Measurements from ENCODE around the gene DYNLL1.
"Not testable (repeated sequence)": the region's sequence is repeated elsewhere in the genome, so short reads cannot be mapped to it uniquely, and the experiment has no call there.

GRCh38 chr12:120446844-120447178 lies 49.1 kb upstream of the DYNLL1 start:
- TF ChIP-seq CTCF (IDR thresholded peaks at IDR 0.05; ENCODE audit: borderline replicate concordance, extremely low read depth, low read length, poor library complexity, severe bottlenecking); EZH2 (IDR thresholded peaks at IDR 0.05; ENCODE audit: borderline replicate concordance, low read depth, low read length, severe bottlenecking): not testable (repeated sequence)
